ENCODE measurements around the gene FXR1.

Gene FXR1

DNA sequence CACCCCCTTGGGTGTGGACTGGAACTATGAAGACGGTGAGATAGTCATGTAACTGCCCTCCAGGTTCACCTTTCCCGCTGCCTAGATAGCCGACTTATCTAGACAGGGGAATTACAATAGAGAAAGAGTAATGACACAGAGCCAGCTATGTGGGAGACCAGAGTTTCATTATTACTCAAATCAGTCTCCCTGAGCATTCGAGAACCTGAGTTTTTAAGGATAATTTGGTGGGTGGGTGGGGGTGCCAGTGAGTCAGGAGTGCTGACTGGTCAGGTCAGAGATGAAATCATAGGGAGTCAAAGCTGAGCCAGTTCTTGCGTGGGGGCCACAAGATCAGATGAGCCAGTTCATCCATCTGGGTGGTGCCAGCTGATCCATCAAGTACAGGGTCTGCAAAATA is 96.8 kb downstream of the FXR1 start:
- peak; percentile 36 for DNase-seq

DNA sequence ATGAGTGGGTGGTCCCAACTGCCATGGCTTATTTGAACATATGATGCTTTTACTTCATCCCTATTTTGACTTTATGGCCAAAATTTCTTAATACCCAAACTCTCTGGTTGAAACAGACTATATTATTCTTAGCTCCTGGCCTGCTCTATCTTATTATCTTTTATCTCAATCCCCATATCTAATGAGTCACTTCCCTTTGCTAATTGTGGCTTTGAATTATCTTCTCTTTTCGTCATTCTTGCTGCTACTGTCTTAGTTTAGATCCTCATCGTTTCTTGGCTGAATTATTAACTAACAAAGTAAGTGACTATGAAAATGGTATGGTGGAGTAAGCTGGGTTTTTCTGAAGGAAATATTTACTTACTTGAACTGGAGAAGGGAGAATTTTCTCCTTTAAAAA is 105.2 kb downstream of the FXR1 start:
- no peak for DNase-seq

DNA sequence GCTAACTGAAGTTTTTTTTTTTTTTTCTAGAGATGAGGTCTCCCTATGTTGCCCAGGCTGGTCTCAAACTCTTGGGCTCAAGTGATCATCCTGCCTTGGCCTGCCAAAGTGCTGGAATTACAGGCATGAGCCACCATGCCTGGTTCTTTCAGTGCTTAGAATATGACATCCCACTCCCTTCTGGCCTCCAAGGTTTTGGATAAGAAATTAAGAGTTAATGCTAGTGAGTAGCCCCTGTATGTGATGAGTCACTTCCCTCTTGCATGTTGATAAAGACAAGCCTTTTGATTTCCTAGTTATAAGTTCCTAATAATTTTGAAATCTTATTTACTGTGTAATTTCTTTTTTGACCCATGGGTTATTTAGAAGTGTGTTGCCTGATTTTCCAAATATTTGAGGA is 112.7 kb downstream of the FXR1 start:
- no peak for DNase-seq

DNA sequence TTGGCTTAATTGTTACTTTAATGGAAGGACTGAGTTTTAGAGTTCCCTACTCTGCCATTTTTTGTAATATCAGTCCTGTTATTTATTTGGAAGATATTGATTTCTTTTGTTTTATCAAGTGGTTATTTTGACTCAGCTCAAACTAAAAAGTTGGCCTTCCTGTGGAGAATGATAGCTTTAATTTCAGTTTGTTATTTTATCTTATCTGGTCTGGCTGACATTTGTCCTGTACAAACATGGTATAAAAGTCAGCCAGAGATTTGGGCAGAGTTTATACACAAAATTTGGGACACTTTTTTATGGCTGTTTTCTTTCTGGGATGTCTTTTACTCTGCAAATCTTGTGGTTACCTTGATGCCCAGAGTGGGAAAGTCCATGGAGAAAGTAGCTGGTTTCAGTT is 118.5 kb downstream of the FXR1 start:
- no peak for DNase-seq

Data from activated naive CD4-positive, alpha-beta T cell treated with Interleukin-2 at 50 U/mL for 16 hours (primary cell).